Mesendoderm (in vitro differentiated cells): ENCODE data around the gene MAN1B1.

Experiments used
- DNase-seq: peaks from one replicate; pipeline ENCODE4 v3.0.0; 2013
- H2AK5ac ChIP-seq: 2 replicates; pipeline ENCODE4 v1.6.1; 2013; ENCODE audit warnings: low read length, inconsistent platforms
- H2BK120ac ChIP-seq: 2 replicates; pipeline ENCODE4 v1.6.1; 2013; ENCODE audit warnings: low read depth, mild to moderate bottlenecking, low read length, moderate library complexity, mixed read lengths
- H2BK15ac ChIP-seq: replicated peaks from 2 replicates; pipeline ENCODE4 v1.6.1; 2013; ENCODE audit warnings: low read depth, mild to moderate bottlenecking, moderate library complexity
- H2BK5ac ChIP-seq: 2 replicates; pipeline ENCODE4 v1.6.1; 2013; ENCODE audit warnings: low read length, inconsistent platforms
- H3K18ac ChIP-seq: 2 replicates; pipeline ENCODE4 v1.6.1; 2013; ENCODE audit warnings: mild to moderate bottlenecking, low read length, mixed read lengths
- H3K23ac ChIP-seq: one replicate; pipeline ENCODE4 v1.6.1; 2013; ENCODE audit warnings: low read length
- H3K27ac ChIP-seq: 2 replicates; pipeline ENCODE4 v1.5.1; 2013; ENCODE audit warnings: low read depth, mild to moderate bottlenecking, inconsistent platforms, low read length, moderate library complexity
- H3K27me3 ChIP-seq: 2 replicates; pipeline ENCODE4 v1.6.1; 2013; ENCODE audit warnings: low read length, control low read depth, mild to moderate bottlenecking, inconsistent platforms; ENCODE audit not compliant: insufficient read depth, poor library complexity
- H3K36me3 ChIP-seq: 2 replicates; pipeline ENCODE4 v1.6.1; 2013; ENCODE audit warnings: low read length, inconsistent platforms; ENCODE audit not compliant: control insufficient read depth, insufficient read depth
- H3K4ac ChIP-seq: one replicate; pipeline ENCODE4 v1.6.1; 2013; ENCODE audit warnings: low read depth, mild to moderate bottlenecking, low read length, moderate library complexity
- H3K4me1 ChIP-seq: 2 replicates; pipeline ENCODE4 v1.6.1; 2013; ENCODE audit warnings: low read depth, low read length, inconsistent platforms; ENCODE audit not compliant: control insufficient read depth
- H3K4me2 ChIP-seq: 2 replicates; pipeline ENCODE4 v1.6.1; 2013; ENCODE audit warnings: low read length
- H3K4me3 ChIP-seq: 2 replicates; pipeline ENCODE4 v1.5.1; 2013; ENCODE audit warnings: mild to moderate bottlenecking, low read length
- H3K56ac ChIP-seq: one replicate; pipeline ENCODE4 v1.6.1; 2013; ENCODE audit warnings: low read length
- H3K79me1 ChIP-seq: 2 replicates; pipeline ENCODE4 v1.6.1; 2013; ENCODE audit warnings: low read length, inconsistent platforms
- H3K79me2 ChIP-seq: 2 replicates; pipeline ENCODE4 v1.6.1; 2013; ENCODE audit warnings: mild to moderate bottlenecking, low read length; ENCODE audit not compliant: control insufficient read depth, insufficient read depth
- H3K9ac ChIP-seq: 2 replicates; pipeline ENCODE4 v1.6.1; 2013; ENCODE audit warnings: low read length, inconsistent platforms
- H4K5ac ChIP-seq: one replicate; pipeline ENCODE4 v1.6.1; 2013; ENCODE audit warnings: low read length
- H4K8ac ChIP-seq: one replicate; pipeline ENCODE4 v1.6.1; 2013; ENCODE audit warnings: low read depth, mild to moderate bottlenecking, control low read depth, low read length, moderate library complexity
- WGBS: extraction: QIAGEN DNeasy Blood & Tissue Kit; methylation state at CpG from one replicate; pipeline ENCODE4 v1.1.7; 2013; ENCODE audit warnings: low lambda C conversion rate, missing lambda C conversion rate; ENCODE audit not compliant: insufficient coverage; ENCODE audit errors: extremely low coverage; 5-methylcytosine and 5-hydroxymethylcytosine counted together

The MAN1B1 gene

GRCh38 chr9:137150617-137151457 lies 64.1 kb downstream of the MAN1B1 start:
- Histone ChIP-seq H2BK5ac (no peak overlapping the region), H3K27me3 (peaks cover under 1% of the 10 kb centered on the region)

GRCh38 chr9:137152844-137153405 lies 66.1 kb downstream of the MAN1B1 start:
- no peak for DNase-seq
- no peak overlapping the region for H4K8ac ChIP-seq
- H3K79me2 ChIP-seq = no peaks in the 10 kb centered on the region
- no peak overlapping the region for H3K9ac ChIP-seq
- H3K27me3 ChIP-seq = peaks cover 7% of the 10 kb centered on the region
- no peak overlapping the region for H3K23ac ChIP-seq
- H3K18ac ChIP-seq = no peak overlapping the region
- WGBS = no CpG with 5 or more reads among the region's 7 CpGs
- H2BK15ac ChIP-seq = no peak overlapping the region
- H2BK5ac ChIP-seq = no peak overlapping the region
- H2BK120ac ChIP-seq = no peak overlapping the region
- no peak overlapping the region for H2AK5ac ChIP-seq
- H3K4me3 ChIP-seq = peak overlapping the region; percentile 15
- H3K27ac ChIP-seq = no peak overlapping the region
- H3K56ac ChIP-seq = no peak overlapping the region
- no peaks in the 10 kb centered on the region for H3K36me3 ChIP-seq
- no peak overlapping the region for H3K4me2 ChIP-seq
- H3K4me1 ChIP-seq = no peaks in the 10 kb centered on the region
- H3K79me1 ChIP-seq = no peaks in the 10 kb centered on the region
- H4K5ac ChIP-seq = no peak overlapping the region
- no peak overlapping the region for H3K4ac ChIP-seq

More at GRCh38 chr9:137150617-137151457, 64.1 kb downstream of the MAN1B1 start:
- Histone ChIP-seq H4K5ac (no peak overlapping the region), H3K27ac (no peak overlapping the region), H3K18ac (no peak overlapping the region), H3K23ac (no peak overlapping the region), H3K36me3 (no peaks in the 10 kb centered on the region), H3K4ac (no peak overlapping the region), H3K4me1 (no peaks in the 10 kb centered on the region), H3K79me2 (no peaks in the 10 kb centered on the region), H3K4me3 (no peak overlapping the region), H2BK15ac (no peak overlapping the region), H4K8ac (no peak overlapping the region), H2AK5ac (no peak overlapping the region), H3K9ac (no peak overlapping the region), H3K56ac (no peak overlapping the region), H3K79me1 (no peaks in the 10 kb centered on the region), H3K4me2 (no peak overlapping the region), H2BK120ac (no peak overlapping the region)
- peak; percentile 50 for DNase-seq
- WGBS = no CpG with 5 or more reads among the region's 34 CpGs

- H4K8ac ChIP-seq = no peak overlapping the region
- no peak overlapping the region for H3K4me3 ChIP-seq
- no peak overlapping the region for H3K9ac ChIP-seq
- peak; percentile 46 for DNase-seq
- no peak overlapping the region for H2AK5ac ChIP-seq
- no peak overlapping the region for H3K27ac ChIP-seq
- no peaks in the 10 kb centered on the region for H3K79me1 ChIP-seq
- WGBS = no CpG with 5 or more reads among the region's 65 CpGs
- no peaks in the 10 kb centered on the region for H3K36me3 ChIP-seq
- no peak overlapping the region for H4K5ac ChIP-seq
- peak overlapping the region; percentile 15 for H3K4me2 ChIP-seq
- peaks cover 13% of the 10 kb centered on the region for H3K27me3 ChIP-seq
- no peak overlapping the region for H3K4ac ChIP-seq
- no peak overlapping the region for H2BK15ac ChIP-seq
- H3K4me1 ChIP-seq = no peaks in the 10 kb centered on the region
- no peak overlapping the region for H3K18ac ChIP-seq
- no peak overlapping the region for H2BK120ac ChIP-seq
- H3K56ac ChIP-seq = peak overlapping the region; percentile 15
- H3K79me2 ChIP-seq = no peaks in the 10 kb centered on the region
- no peak overlapping the region for H2BK5ac ChIP-seq
- H3K23ac ChIP-seq = peak overlapping the region; percentile 45
These were observed 70.0 kb downstream of the MAN1B1 start for GRCh38 chr9:137156567-137157375.

DNA sequence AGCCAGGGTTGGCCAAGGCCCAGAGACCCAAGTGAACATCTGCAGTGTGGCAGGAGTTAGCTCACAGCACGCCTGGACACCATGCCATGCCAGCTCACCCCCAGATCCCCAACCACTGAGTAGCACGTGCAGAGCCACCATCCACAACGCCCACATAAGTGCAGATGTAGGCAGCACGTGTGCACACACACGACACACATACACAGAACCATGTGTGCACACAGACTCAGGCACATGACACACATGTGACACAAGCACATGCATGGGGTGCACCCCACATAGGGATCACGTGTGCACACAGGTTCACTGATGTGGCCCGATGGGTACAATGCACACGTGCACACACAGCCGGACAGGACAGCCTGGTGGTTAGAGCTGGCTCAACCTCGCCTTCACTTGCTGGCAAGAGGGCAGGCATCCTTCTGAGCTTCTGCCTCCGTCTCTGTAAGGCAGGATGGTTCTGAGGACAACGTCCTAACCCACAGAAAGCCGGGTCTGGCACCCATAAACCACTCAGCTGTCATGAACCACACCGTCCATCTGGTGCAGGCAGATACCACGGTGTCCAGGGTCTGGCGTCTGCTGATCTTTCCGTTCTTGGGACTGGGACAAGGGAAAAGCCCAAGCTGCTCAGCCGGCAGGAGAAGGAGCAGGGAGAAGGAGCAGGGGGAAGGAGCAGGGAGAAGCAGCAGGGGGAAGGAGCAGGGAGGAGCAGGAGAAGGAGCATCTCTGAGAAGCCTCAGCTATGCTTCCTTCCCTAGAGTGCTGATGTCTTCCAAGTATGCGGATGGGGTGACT lies 71.0 kb downstream of the MAN1B1 start:
- H2AK5ac ChIP-seq = no peak overlapping the region
- no peaks in the 10 kb centered on the region for H3K79me1 ChIP-seq
- no peak overlapping the region for H3K56ac ChIP-seq
- H3K4me3 ChIP-seq = no peak overlapping the region
- H3K27ac ChIP-seq = no peak overlapping the region
- H3K4me1 ChIP-seq = no peaks in the 10 kb centered on the region
- no peak overlapping the region for H2BK5ac ChIP-seq
- H3K9ac ChIP-seq = no peak overlapping the region
- WGBS = no CpG with 5 or more reads among the region's 19 CpGs
- no peak overlapping the region for H3K18ac ChIP-seq
- H3K36me3 ChIP-seq = no peaks in the 10 kb centered on the region
- H3K4ac ChIP-seq = no peak overlapping the region
- H4K8ac ChIP-seq = no peak overlapping the region
- H3K4me2 ChIP-seq = no peak overlapping the region
- H3K27me3 ChIP-seq = peaks cover 17% of the 10 kb centered on the region
- H3K23ac ChIP-seq = no peak overlapping the region
- no peaks in the 10 kb centered on the region for H3K79me2 ChIP-seq
- no peak overlapping the region for H4K5ac ChIP-seq
- no peak overlapping the region for H2BK120ac ChIP-seq
- H2BK15ac ChIP-seq = no peak overlapping the region
- DNase-seq = no peak

DNA sequence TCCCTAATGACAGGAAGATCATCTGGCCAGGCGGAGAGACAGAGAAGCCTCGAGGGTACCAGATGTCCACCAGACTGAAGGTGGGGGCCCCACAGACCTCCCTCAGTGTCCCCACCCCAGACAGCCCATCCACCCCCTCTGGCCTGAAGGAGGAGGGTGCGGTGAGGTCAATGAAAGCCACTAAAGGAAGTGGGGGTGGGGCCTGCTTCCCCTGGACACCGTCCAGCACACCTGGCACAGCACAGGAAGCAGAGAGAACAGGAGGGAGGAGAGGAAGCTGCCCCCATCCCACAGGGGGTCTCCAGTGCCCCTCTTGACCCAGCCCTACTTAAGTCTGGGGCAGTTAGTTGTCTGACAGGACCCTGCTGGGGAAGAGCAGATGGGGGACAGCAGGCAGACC lies 71.8 kb downstream of the MAN1B1 start:
- Histone ChIP-seq H4K8ac (no peak overlapping the region), H3K4me2 (no peak overlapping the region), H2BK5ac (no peak overlapping the region), H4K5ac (no peak overlapping the region), H3K79me2 (no peaks in the 10 kb centered on the region), H3K9ac (no peak overlapping the region), H3K27me3 (peaks cover 19% of the 10 kb centered on the region), H3K27ac (no peak overlapping the region), H3K18ac (no peak overlapping the region), H3K4me1 (no peaks in the 10 kb centered on the region), H3K23ac (no peak overlapping the region), H3K56ac (no peak overlapping the region), H3K4me3 (no peak overlapping the region), H3K4ac (no peak overlapping the region), H3K79me1 (no peaks in the 10 kb centered on the region), H2BK15ac (no peak overlapping the region), H2AK5ac (no peak overlapping the region), H3K36me3 (no peaks in the 10 kb centered on the region), H2BK120ac (no peak overlapping the region)
- no CpG with 5 or more reads among the region's 4 CpGs for WGBS
- no peak for DNase-seq
